GM13976 (cell line): ENCODE measurements around the gene TEAD3.

ENCODE experiments used
- DNase-seq: peaks from one replicate; pipeline ENCODE4 v3.0.0; 2012; ENCODE audit warnings: low spot score
- CTCF ChIP-seq: IDR thresholded peaks from 2 replicates; pipeline ENCODE4 v1.5.1; 2012; ENCODE audit warnings: borderline replicate concordance, mild to moderate bottlenecking; ENCODE audit not compliant: insufficient read depth; ENCODE audit errors: extremely low read depth, missing control alignments, control extremely low read depth
- in situ Hi-C: fragments of 300-500 bp; cut with MboI; formaldehyde crosslinking; loops from one replicate; pipeline ENCODE4 v1.12.0; 2022; ENCODE audit warnings: low sequenced_read_pairs, mixed read lengths, inconsistent platforms; ENCODE audit not compliant: unreplicated experiment

Gene TEAD3

DNA sequence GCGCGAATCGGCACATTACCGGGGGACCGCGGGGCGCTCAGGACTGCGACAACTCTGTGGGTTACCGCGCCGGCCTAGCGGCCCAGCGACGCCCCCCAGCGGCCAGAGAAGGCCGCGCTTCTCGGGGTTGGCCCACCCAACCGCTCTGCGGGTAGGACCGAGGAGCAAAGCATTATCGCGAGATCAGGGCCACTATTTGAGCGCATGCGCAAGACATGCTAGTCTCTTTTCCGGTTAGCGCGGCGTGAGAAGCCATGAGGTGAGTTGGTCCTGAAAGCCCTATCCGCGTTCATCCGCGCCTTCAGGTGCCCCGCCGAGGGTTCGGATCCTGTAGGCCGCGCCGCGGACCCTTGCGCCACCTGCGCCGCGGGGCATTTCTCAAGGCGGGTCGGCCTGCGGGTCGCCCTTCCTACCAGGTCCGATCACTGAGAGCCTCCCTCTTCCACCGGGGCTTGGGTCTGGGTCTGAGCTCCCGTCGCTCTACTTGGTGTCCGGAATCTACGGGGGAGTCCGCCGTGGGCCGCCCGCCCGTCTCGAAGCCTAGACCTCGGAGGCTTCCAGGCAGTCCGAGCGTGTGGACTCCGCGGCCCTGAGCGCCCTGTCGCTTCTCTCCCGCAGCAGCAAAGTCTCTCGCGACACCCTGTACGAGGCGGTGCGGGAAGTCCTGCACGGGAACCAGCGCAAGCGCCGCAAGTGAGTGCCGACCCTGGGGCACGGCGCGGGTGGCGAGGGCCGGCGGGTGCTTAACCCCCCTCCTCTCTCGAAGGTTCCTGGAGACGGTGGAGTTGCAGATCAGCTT is 28.5 kb downstream of the TEAD3 start, which contains the start of gene RPL10A:
Gene RPL10A (plus strand): TSS at position 221 of the 799 bp plus-strand sequence. CDS start 34 bp downstream, at position 255.
- in situ Hi-C loops: no loop called here
- TF ChIP-seq CTCF: peak; percentile 93
- DNase-seq: peak; percentile 98

GRCh38 chr6:35465646-35466045 is 31.2 kb downstream of the TEAD3 start:
- no peak for TF ChIP-seq CTCF
- no peak for DNase-seq
- in situ Hi-C loops: no loop called here

- TF ChIP-seq CTCF: no peak
- in situ Hi-C loops: no loop called here
Measured at GRCh38 chr6:35463292-35463691, 33.6 kb downstream of the TEAD3 start.

DNA sequence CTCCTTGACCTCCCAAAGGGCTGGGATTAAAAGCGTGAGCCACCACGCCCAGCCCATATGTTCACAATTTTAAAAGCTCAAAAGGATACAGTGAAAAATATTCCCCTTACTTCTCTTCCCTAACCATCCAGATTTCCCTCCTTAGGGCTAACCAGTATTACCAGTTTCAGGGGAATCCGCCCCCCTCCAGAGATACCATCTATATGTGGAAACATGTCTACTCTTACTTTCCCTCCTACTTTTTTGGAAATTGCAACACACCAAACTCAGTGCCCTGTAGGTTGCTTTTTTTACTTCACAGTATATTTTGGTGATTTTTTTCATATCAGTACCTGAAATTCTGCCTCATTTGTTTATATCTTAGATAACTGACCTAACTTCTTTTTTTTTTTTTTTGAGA is 35.6 kb downstream of the TEAD3 start:
- in situ Hi-C loops: no loop called here
- DNase-seq: no peak
- TF ChIP-seq CTCF: no peak

More at GRCh38 chr6:35463292-35463691, 33.6 kb downstream of the TEAD3 start:
- DNase-seq: no peak

- no peak for DNase-seq
- no peak for TF ChIP-seq CTCF
- in situ Hi-C loops: no loop called here
Measured at GRCh38 chr6:35457907-35458306, 39.0 kb downstream of the TEAD3 start.

- no peak for DNase-seq
- TF ChIP-seq CTCF: no peak
- in situ Hi-C loops: loop anchor here (5.0 kb wide), 1 partner anchor 112 kb away; the partner anchor contains the start of gene PPARD
Measured at GRCh38 chr6:35454391-35455110, 42.3 kb downstream of the TEAD3 start.
